ENCODE measurements around the gene C5orf46. TPM values are rescaled to one million over a fixed set of nuclear protein-coding genes. Genes with fewer than 3 reads are reported as not detected.

C5orf46 gene
- total RNA-seq, 2 donors from 2014 or later: 28.6 to 50.6 TPM

DNA sequence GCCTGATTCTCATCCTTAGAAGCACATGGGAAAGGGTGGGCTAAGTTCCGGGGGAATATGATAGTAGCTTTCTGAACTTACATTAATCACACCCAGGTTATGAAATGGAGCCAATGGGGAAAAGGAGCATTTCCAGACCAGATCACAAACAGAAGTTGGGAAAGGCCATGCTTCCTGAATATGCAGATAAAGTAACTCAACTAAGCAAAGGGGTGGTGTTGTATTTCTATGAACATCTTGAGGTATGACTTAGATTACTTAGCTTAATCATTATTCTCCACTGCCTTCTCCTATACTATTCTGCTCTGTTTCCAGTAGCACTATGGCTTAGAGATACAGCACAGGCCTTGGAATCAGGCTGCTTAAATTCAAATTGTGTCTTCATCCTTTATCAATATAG lies 10.5 kb downstream of the C5orf46 start:
- ATAC-seq (ENCODE audit: insufficient number of reproducible peaks, low FRiP score, low read depth): no peak
- peaks cover 28 to 79% of the 10 kb centered on the region in 2 donors for H3K4me1 ChIP-seq (ENCODE audit: control insufficient read depth in 1 of 2, low read depth in 2 of 2)
- TF ChIP-seq, protein P1, sequence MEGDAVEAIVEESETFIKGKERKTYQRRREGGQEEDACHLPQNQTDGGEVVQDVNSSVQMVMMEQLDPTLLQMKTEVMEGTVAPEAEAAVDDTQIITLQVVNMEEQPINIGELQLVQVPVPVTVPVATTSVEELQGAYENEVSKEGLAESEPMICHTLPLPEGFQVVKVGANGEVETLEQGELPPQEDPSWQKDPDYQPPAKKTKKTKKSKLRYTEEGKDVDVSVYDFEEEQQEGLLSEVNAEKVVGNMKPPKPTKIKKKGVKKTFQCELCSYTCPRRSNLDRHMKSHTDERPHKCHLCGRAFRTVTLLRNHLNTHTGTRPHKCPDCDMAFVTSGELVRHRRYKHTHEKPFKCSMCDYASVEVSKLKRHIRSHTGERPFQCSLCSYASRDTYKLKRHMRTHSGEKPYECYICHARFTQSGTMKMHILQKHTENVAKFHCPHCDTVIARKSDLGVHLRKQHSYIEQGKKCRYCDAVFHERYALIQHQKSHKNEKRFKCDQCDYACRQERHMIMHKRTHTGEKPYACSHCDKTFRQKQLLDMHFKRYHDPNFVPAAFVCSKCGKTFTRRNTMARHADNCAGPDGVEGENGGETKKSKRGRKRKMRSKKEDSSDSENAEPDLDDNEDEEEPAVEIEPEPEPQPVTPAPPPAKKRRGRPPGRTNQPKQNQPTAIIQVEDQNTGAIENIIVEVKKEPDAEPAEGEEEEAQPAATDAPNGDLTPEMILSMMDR (IDR thresholded peaks at IDR 0.05): no peak
- no peak overlapping the region for H3K4me3 ChIP-seq
- H3K9me3 ChIP-seq: no peaks in the 10 kb centered on the region
- no peak for DNase-seq (ENCODE audit: low spot score)
- no peaks in the 10 kb centered on the region for H3K36me3 ChIP-seq
- peak overlapping the region in 1 of 2 donors; percentile 75 for H3K27ac ChIP-seq
- no peaks in the 10 kb centered on the region for H3K27me3 ChIP-seq (replicated peaks; ENCODE audit: insufficient read depth)

DNA sequence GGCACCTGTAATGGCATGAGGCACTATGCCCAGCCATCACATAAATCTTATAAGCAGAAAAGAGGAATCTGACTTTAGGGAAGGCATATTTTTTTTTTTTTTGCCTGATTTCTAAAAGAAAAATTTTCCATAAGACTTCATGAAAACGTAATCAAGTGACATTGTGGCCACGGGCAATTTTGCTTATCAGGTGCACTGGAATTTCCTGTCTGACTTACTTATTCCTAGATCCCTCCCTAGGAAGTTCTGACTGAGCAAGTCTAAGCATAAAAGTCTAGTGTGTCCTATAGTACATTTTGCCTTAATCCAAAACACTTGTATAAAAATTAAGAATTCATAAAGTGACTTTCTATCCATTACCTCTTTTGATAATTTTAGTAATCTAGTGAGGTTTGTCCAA lies 12.5 kb downstream of the C5orf46 start:
- DNase-seq (ENCODE audit: low spot score): no peak
- H3K27ac ChIP-seq: peak overlapping the region; percentile 75
- TF ChIP-seq, protein P1 (IDR thresholded peaks at IDR 0.05): no peak
- H3K4me3 ChIP-seq: no peak overlapping the region
- no peaks in the 10 kb centered on the region for H3K36me3 ChIP-seq
- ATAC-seq (ENCODE audit: insufficient number of reproducible peaks, low FRiP score, low read depth): no peak
- H3K4me1 ChIP-seq (ENCODE audit: control insufficient read depth in 1 of 2, low read depth in 2 of 2): peaks cover 12 to 59% of the 10 kb centered on the region in 2 donors
- H3K9me3 ChIP-seq: no peaks in the 10 kb centered on the region
- H3K27me3 ChIP-seq (replicated peaks; ENCODE audit: insufficient read depth): no peaks in the 10 kb centered on the region

DNA sequence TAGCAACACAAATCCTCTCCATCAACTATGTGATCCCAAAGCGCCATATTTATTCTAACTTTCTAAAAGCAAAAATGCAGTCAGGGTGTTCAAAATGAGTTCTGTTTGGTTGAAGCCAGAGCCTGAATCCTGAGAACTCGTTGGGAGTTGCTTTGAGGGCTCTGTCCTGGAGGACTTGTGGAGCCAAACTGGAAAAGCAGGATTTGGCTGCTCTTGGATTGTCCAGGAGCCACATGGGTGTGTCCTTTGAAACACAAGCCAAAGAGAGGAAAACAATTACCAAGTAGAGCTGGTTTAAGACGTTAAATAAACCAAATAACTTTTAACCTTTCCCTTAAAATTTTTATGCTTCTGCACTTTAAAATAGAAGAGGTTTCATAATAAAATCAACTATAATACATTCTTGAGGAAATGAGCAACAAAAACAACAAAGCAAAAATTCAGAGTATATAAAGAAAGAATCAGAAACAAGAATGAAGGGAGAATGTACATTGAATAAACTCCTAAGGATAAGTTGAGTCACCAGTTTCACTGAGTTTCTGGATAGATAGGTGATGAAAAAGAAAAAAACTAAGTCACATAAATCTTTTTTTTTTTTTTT lies 13.5 kb downstream of the C5orf46 start:
- no peaks in the 10 kb centered on the region for H3K27me3 ChIP-seq (replicated peaks; ENCODE audit: insufficient read depth)
- TF ChIP-seq, protein P1 (IDR thresholded peaks at IDR 0.05): no peak
- H3K36me3 ChIP-seq: no peaks in the 10 kb centered on the region
- H3K9me3 ChIP-seq: no peaks in the 10 kb centered on the region
- H3K4me1 ChIP-seq (ENCODE audit: control insufficient read depth in 1 of 2, low read depth in 2 of 2): peaks cover 9 to 51% of the 10 kb centered on the region in 2 donors
- peak; percentile 61 for ATAC-seq (ENCODE audit: insufficient number of reproducible peaks, low FRiP score, low read depth)
- H3K4me3 ChIP-seq: no peak overlapping the region
- H3K27ac ChIP-seq: peak overlapping the region; percentile 75
- no peak for DNase-seq (ENCODE audit: low spot score)

DNA sequence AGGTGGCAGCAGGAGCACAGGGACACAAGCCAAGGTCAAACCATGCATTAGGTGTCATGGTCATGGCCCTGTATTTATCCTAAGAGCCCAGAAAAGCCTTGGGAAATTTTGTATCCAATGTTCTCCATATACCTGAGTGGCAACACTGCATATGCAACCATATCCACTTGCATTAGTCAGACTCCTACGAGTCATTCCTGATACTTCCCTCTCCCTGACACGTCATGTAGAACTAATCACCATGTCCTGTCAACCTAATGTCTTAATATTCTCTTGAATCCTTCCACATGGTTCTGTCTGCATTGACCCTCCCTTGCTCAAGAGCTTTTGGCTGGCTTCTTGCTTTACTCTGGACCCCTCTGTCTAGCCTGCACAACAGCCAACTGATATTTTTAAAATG lies 18.4 kb downstream of the C5orf46 start:
- TF ChIP-seq, protein P1 (IDR thresholded peaks at IDR 0.05): no peak
- peaks cover 5 to 30% of the 10 kb centered on the region in 2 donors for H3K4me1 ChIP-seq (ENCODE audit: control insufficient read depth in 1 of 2, low read depth in 2 of 2)
- ATAC-seq (ENCODE audit: insufficient number of reproducible peaks, low FRiP score, low read depth) (no peak), DNase-seq (ENCODE audit: low spot score) (no peak)
- no peaks in the 10 kb centered on the region for H3K9me3 ChIP-seq
- no peaks in the 10 kb centered on the region for H3K36me3 ChIP-seq
- H3K4me3 ChIP-seq: no peak overlapping the region
- no peaks in the 10 kb centered on the region for H3K27me3 ChIP-seq (replicated peaks; ENCODE audit: insufficient read depth)
- H3K27ac ChIP-seq: no peak overlapping the region

DNA sequence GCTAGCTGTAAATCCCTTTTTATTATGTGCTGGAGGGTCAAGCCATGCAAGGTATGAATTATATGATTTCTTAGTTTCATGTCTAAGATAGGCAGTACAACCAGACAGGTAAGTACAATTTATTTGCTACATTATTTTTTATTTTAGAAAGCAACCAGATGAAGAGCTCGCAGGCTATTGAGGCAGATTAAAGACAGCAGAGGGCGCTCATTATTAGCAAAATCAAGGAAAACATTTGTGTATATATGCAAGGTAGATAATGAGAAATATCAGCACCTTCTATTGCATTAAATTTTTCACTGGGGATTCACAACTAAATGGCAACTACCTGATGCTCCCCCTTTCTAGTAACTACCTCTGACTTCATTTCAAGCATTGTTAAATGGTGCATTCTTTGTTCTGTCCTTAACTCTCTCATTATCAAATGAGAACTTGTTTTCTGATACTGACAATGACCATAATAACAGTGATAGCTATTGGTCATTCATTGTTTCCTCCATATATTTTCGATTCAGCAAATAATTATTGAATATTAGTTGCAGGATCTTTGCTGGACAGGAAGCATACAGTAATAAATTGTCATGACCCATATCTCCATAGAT lies 19.2 kb downstream of the C5orf46 start:
- DNase-seq (ENCODE audit: low spot score) (no peak), ATAC-seq (ENCODE audit: insufficient number of reproducible peaks, low FRiP score, low read depth) (no peak)
- Histone ChIP-seq H3K4me3 (no peak overlapping the region), H3K27me3 (replicated peaks; ENCODE audit: insufficient read depth) (no peaks in the 10 kb centered on the region), H3K9me3 (no peaks in the 10 kb centered on the region), H3K36me3 (no peaks in the 10 kb centered on the region), H3K27ac (no peak overlapping the region), H3K4me1 (ENCODE audit: control insufficient read depth in 1 of 2, low read depth in 2 of 2) (peaks cover 2 to 22% of the 10 kb centered on the region in 2 donors)
- TF ChIP-seq, protein P1 (IDR thresholded peaks at IDR 0.05): peak; percentile 53
